NCI-H2107 treated with DMSO at 0.1 percent for 48 hours (cell line): ENCODE results near the gene OPRL1.

ENCODE experiments used
- DNase-seq: peaks from one replicate; lab custom pipeline; 2025; ENCODE audit not compliant: unreplicated experiment; lab: John Stamatoyannopoulos, UW

The OPRL1 gene

GRCh38 chr20:64101731-64102621, 22.1 kb downstream of the OPRL1 start:
- no peak for DNase-seq

- DNase-seq: peak; percentile 70
Measured at GRCh38 chr20:64102647-64103354, 22.9 kb downstream of the OPRL1 start.

GRCh38 chr20:64103871-64104666, 24.2 kb downstream of the OPRL1 start:
- DNase-seq: no peak

GRCh38 chr20:64104667-64105451, 25.0 kb downstream of the OPRL1 start:
- no peak for DNase-seq

- DNase-seq: no peak
Measured at GRCh38 chr20:64105846-64106434, 26.1 kb downstream of the OPRL1 start.

- DNase-seq: no peak
Measured at GRCh38 chr20:64106435-64106961, 26.6 kb downstream of the OPRL1 start.

- DNase-seq: no peak
Measured at GRCh38 chr20:64106981-64107735, 27.3 kb downstream of the OPRL1 start, which contains the start of gene NPBWR2. TSS of gene NPBWR2 (minus strand) at chr20:64107565. CDS start at chr20:64106831, 734 bp downstream.

GRCh38 chr20:64107736-64108457, 28.0 kb downstream of the OPRL1 start:
- DNase-seq: no peak

GRCh38 chr20:64108731-64109681, 29.1 kb downstream of the OPRL1 start:
- no peak for DNase-seq

- no peak for DNase-seq
Measured at GRCh38 chr20:64109831-64110391, 30.0 kb downstream of the OPRL1 start.

- DNase-seq: no peak
Measured at GRCh38 chr20:64110411-64111068, 30.7 kb downstream of the OPRL1 start.

- DNase-seq: no peak
Measured at GRCh38 chr20:64111841-64112641, 32.2 kb downstream of the OPRL1 start.

- no peak for DNase-seq
Measured at GRCh38 chr20:64112691-64113443, 33.0 kb downstream of the OPRL1 start.

GRCh38 chr20:64113444-64113775, 33.5 kb downstream of the OPRL1 start:
- no peak for DNase-seq

GRCh38 chr20:64113796-64114355, 34.0 kb downstream of the OPRL1 start:
- no peak for DNase-seq
